Head of caudate nucleus (tissue), 42 donors: ENCODE results near the gene KRTAP9-7.
A peak's percentile ranks its signal among the peaks of the same experiment; 100 is the strongest.

Experiments
- DNase-seq, 42 donors: peaks; one replicate each; pipeline versions ENCODE4 v3.0.0 to v3.0.0-alpha.2; 2020 to 2021; ENCODE audit warnings: mixed read lengths in 7 of 42
- intact Hi-C: fragments of 100-400 bp; cut with DNase I; formaldehyde crosslinking; loops from one replicate; pipeline ENCODE4 v1.15.0; 2022

KRTAP9-7 gene

GRCh38 chr17:41311111-41311510, 35.6 kb downstream of the KRTAP9-7 start:
- intact Hi-C loops = no loop called here
- DNase-seq = peak in 1 of 42 donors; percentile 28

- intact Hi-C loops = no loop called here
- DNase-seq = peak in 1 of 42 donors; percentile 18
These were observed 39.8 kb downstream of the KRTAP9-7 start, which contains the start of gene KRTAP17-1 for GRCh38 chr17:41315204-41315794. Gene KRTAP17-1 (minus strand): TSS chr17:41315710. CDS start chr17:41315650, 60 bp downstream.

DNA sequence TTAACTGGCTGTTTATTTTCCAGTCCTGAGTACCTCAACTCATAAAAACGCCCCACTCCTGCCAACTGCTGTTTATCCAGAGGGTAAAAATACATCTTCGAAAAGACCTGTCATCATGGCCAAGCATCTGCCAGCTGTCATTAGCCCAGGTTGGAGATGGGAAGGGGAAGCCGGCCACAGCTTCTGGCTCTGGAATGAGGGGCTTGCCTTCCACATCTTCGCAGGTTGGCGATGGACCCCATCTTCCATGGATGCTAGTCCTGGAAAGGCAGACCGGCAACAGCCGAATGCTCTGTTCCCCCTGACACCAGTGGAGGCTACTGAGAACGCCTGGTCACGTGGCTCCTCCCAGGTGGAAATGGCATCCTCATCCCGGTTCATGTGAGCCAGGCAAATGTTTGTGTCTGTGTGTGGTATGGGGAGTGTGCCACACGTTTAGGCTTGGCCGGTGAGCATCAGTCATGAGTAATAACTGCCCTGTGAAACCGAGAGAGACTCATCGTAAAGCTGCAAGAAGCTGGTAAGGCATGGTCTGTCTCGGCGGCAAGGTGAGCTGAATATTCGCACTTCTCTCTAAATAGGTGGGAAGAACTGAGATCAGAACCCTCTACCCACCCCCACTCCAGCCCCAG, 40.4 kb downstream of the KRTAP9-7 start:
- intact Hi-C loops = no loop called here
- peak in 1 of 42 donors; percentile 31 for DNase-seq

GRCh38 chr17:41318231-41318630, 42.7 kb downstream of the KRTAP9-7 start:
- intact Hi-C loops = no loop called here
- DNase-seq = no peak

GRCh38 chr17:41322094-41322902, 46.8 kb downstream of the KRTAP9-7 start:
- intact Hi-C loops = loop anchor here (5.0 kb wide), 1 partner anchor 415 kb away; no protein-coding TSS in a partner anchor

GRCh38 chr17:41322903-41323895, 47.7 kb downstream of the KRTAP9-7 start:
- DNase-seq = peak in 1 of 42 donors; percentile 31
- intact Hi-C loops = loop anchor here (5.0 kb wide), 1 partner anchor 416 kb away; no protein-coding TSS in a partner anchor

More at GRCh38 chr17:41322094-41322902, 46.8 kb downstream of the KRTAP9-7 start:
- peak in 3 of 42 donors; percentile 11 to 39 (median 27) for DNase-seq

DNA sequence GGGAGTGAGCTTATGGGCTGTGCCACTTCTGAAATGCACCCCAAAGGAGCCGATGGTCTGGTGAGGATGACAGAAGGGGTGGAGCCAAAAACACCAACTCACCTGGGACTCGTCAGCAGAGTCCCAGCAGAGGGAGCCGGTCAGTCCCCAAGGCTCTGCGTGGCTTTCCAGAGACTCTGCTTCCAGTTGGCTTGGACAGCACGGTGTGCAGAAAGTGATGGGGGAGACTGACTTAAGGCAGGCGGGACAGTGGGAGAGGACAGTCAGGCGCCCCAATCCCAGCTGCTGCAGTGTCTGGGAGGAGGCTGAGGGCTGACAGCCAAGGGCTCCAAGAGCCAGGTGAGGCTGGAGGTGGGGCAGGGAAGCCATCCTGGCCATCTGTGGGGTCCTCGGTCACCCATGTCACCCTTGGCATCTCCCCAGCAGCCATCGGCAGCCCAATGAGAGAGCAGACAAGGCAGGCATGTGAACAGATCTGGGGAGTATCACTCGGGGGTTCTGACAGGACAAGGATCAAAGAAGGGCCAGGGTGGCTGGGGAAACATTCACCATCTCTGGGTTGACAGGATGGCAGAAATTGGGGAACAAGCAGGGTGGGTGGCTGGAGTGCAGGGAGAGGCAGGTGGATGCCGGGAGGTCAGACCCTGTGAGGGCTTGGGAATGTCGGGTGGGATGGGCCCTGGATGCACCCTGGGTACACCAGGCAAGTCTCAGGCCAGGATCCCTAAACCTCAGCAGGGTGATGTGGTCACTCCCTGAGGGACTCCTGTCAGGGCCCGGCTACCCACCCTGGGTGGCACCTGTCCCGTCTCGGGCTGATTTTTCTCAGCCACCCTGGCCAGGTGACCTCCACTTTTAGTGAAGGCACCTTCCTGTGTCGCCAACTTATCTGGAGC, 48.9 kb downstream of the KRTAP9-7 start:
- DNase-seq = peak in 1 of 42 donors; percentile 14
- intact Hi-C loops = loop anchor here (5.0 kb wide), 1 partner anchor 417 kb away; no protein-coding TSS in a partner anchor

DNA sequence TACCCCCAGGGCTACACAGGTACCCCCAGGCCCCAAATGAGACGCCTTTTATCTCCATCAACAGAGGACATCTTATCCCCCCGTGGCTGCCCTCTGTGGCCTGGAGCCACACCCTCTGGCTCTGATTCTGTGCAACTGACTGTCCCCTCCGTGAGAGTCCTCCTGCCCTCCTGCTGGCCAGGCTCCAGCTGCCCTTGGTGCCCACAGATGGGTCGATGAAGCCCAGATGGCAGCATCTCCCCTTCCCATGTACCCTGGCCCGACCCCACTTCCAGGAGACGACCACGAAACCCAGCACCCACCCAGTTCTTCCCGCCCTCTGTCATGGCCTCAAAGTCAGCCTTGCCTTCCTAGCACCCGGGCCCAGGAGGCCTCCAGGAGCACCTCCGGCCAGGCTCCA, 49.6 kb downstream of the KRTAP9-7 start:
- peak in 1 of 42 donors; percentile 33 for DNase-seq
- intact Hi-C loops = no loop called here

DNA sequence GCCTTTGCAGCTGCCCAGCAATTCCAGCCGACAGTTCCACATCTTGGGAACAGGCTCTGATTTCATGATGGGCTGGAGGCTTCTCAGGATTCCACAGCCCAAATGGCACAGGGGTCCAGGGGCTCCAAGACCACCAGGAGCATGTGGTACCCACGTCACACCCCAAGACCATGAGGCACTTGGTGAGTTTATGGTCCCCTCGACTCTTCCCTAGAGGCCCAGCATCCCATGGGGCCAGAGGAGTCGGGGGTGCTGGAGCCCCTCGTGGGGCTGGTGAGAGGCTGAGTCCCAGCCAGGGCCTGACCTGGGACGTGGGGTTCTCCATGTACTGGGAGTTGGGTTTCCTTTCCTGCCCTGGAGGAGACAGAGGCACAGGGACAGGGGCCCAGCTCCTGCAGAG, 50.1 kb downstream of the KRTAP9-7 start:
- no peak for DNase-seq
- intact Hi-C loops = no loop called here
